GM12874 (cell line): ENCODE measurements around the gene GBP4.

Experiments used
- TF ChIP-seq, protein P1 (sequence below): IDR thresholded peaks from 2 replicates; pipeline ENCODE4 v1.5.1; 2011; ENCODE audit warnings: low read depth, mild to moderate bottlenecking, control low read depth, low read length, moderate library complexity; ENCODE audit not compliant: insufficient read depth

The GBP4 gene, protein sequence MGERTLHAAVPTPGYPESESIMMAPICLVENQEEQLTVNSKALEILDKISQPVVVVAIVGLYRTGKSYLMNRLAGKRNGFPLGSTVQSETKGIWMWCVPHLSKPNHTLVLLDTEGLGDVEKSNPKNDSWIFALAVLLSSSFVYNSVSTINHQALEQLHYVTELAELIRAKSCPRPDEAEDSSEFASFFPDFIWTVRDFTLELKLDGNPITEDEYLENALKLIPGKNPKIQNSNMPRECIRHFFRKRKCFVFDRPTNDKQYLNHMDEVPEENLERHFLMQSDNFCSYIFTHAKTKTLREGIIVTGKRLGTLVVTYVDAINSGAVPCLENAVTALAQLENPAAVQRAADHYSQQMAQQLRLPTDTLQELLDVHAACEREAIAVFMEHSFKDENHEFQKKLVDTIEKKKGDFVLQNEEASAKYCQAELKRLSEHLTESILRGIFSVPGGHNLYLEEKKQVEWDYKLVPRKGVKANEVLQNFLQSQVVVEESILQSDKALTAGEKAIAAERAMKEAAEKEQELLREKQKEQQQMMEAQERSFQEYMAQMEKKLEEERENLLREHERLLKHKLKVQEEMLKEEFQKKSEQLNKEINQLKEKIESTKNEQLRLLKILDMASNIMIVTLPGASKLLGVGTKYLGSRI

DNA sequence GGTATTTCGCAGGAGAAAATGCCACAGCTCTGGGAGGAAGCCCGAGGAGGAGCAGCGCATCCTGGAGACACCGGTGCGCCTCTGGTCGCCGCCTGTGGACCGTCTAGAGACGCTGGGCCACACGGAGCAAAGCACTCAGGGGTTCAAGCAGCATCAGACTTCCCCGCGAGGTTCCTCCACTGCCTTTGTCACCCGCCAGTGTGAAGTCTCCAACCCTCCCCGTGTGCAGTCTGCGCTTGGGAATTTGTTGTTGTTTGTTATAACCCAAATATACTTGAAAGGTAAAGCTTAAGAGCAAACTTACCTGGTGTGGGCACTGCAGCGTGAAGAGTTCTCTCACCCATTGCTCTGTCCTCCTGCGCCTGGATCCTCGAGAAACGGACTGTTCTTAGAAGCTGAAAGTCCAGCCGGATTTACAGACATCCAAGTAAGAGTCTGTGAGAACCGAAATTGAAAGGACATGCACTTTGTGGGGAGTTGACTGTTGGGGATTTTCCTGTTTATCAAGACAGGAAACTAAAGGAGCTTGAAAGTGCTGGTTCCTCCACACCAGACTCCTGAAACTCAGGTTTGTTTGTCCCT is at the start of gene GBP4:
Gene GBP4, minus strand, starts transcription at position 452 of the 582 bp plus-strand sequence. Its CDS starts 108 bp downstream, at position 344.
- TF ChIP-seq, protein P1, sequence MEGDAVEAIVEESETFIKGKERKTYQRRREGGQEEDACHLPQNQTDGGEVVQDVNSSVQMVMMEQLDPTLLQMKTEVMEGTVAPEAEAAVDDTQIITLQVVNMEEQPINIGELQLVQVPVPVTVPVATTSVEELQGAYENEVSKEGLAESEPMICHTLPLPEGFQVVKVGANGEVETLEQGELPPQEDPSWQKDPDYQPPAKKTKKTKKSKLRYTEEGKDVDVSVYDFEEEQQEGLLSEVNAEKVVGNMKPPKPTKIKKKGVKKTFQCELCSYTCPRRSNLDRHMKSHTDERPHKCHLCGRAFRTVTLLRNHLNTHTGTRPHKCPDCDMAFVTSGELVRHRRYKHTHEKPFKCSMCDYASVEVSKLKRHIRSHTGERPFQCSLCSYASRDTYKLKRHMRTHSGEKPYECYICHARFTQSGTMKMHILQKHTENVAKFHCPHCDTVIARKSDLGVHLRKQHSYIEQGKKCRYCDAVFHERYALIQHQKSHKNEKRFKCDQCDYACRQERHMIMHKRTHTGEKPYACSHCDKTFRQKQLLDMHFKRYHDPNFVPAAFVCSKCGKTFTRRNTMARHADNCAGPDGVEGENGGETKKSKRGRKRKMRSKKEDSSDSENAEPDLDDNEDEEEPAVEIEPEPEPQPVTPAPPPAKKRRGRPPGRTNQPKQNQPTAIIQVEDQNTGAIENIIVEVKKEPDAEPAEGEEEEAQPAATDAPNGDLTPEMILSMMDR: no peak

DNA sequence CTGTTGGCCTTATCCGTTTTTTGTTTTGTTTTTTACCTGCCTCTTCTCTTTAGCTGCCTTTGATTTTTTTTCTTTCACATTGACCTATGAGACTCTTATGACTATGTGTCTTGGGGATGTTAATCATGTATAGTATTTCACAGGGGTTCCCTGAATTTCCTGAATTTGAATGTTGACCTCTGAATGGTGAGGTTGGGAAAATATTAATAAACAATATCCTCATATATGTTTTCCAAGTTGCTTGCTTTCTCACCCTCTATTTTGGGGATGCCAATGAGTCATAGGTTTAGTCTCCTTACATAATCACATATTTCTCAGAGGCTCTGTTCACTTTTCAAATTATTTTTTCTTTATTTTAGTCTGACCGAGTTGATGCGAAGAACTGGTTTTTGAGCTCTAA is 44.3 kb upstream of the GBP4 start:
- TF ChIP-seq, protein P1: no peak

DNA sequence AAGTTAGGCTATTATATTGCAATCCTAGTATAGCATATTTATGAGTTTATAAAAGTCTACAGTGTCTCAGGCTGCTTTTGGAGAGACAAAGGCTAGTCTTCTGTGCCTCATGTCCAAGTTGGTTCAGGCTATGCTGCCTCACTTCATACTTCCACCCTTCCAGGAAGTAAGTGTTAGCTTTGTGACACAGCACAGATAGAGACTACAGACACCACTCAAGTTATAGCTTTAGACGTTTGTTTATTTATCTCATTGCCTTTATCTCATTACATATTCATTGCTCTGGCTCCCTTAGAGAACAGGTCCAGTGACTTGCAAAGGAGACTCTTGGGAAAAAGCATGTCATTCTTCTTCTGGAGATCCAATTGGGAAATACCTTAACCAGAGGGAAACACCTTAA is 22.6 kb upstream of the GBP4 start:
- TF ChIP-seq, protein P1: no peak

DNA sequence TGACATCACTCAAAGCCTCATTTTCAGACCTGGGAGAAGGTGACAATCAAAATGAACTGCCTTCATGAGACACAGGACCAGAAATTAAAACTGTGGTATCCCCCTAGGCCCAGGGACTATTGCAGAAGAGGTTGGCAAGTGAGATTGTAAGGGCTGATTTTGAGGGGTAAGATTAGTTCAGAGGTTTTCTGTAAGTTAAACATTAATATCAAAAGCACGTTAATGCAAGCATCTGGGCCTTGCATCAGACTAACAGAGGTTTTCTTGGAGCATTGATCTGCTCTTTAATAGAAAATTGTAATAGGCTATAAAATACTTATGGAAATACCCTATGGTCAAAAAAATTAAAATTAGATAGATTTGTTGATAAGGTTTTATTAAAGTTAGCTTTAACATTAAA is 14.6 kb upstream of the GBP4 start:
- TF ChIP-seq, protein P1: no peak

DNA sequence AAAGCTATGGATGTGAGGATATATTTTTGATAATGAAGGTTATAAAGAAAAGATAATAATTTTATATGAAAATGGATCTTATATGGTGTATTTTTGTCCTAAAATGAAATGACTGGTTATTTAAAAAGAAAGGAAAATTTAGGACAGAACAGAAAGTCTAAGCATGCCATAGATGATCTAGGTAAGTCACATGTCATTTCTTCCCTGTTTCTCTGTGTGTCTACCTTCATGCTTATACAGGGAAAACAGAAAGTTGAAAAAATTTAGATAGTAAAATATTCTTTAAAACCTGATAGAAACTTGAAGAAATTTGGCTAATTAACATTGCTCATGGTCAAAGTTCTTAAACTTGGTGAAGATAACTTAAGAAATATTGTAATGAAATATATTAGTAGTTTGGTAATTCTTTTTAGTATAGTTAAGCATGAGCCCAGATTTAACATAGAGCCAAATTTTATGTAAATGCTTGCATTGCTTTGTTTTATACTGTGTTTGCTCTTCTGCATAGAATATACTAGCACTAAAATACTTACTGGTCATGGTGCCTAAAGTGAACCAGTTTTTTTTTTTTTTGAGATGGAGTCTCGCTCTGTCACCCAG is 12.4 kb upstream of the GBP4 start:
- TF ChIP-seq, protein P1: no peak

DNA sequence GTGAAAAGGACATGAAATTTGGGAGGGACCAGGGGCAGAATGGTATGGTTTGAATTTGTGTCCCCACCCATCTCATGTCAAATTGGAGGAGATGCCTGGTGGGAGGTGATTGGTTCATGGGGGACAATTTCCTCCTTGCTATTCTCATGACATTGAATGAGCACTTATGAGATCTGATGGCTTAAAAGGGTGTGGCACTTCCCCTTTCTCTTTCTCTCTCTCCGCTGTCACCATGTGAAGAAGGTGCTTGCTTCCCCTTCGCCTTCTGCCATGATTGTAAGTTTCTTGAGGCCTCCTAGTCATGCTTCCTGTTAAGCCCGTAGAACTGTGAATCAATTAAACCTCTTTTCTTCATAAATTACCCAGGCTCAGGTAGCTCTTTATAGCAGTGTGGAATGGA is 7.6 kb upstream of the GBP4 start:
- TF ChIP-seq, protein P1: no peak

DNA sequence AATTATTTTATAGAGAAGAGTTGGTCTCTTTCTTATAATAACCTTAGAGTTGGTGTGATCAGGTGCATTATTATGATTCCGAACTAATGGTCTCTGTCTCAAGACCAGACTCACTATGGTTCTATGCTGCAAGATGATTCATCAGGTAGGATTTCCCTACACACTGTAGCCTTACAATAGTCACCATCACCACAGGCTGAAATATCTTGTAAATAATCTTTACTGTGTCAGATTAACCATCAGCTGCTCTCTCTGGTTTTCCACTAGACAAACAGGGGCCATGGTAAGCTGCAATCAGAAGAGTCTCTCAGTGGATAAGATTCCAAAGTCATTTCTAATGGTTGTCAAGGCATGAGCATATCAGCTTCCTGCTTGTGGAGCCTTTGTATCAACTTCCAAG is 4.4 kb upstream of the GBP4 start:
- TF ChIP-seq, protein P1: no peak
